ENCODE data around the gene ZBTB45.
"Not testable (repeated sequence)": the region's sequence is repeated elsewhere in the genome, so short reads cannot be mapped to it uniquely, and the experiment has no call there.

The ZBTB45 gene

DNA sequence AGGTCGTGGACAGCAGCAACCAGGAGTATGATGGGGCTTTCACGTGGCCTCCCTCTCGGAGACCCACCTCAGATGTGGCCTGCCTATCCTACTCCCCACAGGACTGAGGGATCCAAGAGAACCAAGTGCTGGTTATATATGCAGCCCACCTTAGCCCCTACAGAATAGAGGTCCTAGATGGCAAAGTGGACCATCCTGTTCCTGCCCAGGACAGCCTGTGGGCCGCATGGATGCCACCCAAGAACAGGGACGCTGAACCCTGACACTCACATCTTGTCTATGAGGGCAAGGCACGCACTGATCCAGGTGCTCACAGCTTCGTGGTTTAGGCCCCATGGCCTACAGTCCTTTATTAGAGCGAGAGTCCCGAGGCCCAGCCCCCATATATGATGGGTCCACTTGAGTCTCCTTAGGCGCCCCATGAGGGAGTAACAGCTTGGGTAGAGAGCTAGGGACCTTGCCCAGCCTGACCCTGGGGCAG is 6.4 kb downstream of the ZBTB45 start:
- in situ Hi-C loops (cut with MboI; ENCODE audit: low sequenced_read_pairs): no loop called here

DNA sequence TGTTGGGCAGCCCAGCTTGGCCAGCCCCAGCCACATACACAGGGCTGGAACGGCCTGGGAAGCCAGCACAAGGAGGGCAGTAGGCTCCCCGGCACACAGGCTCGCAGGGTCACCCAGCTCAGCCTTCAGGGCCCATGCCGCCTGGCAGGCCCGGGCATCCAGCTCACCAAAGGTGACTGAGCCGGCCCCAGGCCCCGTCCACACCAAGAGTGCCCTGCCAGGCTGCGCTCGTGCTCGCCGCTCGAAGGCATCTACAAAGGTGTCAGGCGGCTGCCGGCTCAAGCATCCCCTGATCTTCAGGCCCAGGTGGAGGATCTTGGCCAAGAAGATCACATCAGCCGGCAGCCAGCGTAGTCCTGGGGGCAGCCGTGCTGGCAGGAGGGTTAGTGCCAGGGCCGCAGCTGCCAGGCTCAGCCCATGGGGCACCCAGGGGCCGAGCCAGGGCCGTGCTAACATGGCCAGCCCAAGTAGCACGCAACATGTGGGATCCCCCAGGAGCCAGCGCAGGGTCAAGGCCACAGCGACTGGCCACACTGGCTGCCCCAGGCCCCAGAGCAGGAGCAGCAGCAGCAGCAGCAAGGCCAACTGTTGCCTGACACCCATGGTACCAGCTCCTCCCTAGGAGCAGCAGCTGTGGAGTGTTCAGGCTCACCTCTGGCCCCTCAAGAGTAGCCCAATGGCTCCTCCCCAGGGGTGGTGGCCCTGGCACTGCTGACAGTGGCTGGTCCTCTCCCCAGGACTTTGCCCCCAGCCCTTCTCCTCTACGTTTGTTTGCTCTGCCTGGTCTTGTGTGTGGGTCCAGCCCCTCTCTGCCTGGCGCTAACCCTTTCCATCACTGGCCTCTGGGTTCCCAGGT is 8.0 kb downstream of the ZBTB45 start, which contains the start of gene SLC27A5:
SLC27A5 (minus strand) TSS at position 640 of the 856 bp plus-strand sequence; CDS start at position 603, 37 bp downstream.
- in situ Hi-C loops (cut with MboI; ENCODE audit: low sequenced_read_pairs): no loop called here

DNA sequence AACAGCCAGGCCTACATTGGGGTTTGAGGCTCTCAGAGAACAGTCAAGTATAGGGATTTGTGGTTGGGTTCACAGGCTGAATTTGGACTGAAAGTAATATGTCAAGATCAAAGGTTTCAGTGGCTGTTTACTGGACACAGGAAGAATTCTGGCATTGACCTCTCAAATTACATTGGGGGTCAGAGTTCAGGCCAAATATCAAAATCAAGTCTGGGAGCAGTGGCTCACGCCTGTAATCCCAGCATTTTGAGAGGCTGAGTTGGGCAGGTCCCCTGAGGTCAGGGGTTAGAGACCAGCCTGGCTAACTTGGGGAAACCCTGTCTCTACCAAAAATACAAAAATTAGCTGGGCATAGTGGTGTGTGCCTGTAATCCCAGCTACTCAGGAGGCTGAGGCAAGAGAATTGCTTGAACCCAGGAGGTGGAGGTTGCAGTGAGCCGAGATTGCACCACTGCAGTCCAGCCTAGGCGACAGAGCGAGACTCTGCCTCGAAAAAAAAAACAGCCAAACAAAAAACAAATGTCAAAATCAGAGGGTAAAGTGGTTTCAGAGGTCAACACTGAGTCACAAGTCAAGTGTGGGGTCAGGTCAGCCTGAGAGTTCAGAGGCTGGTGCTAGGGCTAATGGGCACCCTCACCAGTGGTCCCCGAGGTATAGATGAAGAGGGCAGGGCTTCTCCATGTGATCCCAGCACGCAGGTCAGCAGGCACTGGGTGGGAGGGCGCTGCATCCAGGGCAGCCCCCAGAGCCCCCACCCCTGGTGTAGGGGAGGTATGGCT is 9.3 kb downstream of the ZBTB45 start:
- in situ Hi-C loops (cut with MboI; ENCODE audit: low sequenced_read_pairs): no loop called here

DNA sequence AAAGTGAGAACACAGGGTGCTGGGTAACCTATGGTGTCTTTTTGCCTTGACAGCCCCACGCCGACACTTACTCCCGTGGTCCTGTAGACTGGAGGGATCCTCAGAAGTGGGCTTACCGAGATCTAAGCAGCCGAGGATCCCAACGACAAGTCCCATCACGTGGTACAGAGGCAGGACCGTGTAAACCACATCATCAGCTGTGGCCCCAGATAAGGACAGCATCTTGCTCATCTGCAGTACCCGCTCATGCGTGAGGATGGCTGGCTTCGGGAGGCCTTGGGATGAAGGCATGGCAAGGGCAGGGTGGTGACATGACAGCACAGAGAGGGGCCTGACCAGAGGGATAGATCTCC is 9.9 kb downstream of the ZBTB45 start:
- in situ Hi-C loops (cut with MboI; ENCODE audit: low sequenced_read_pairs): no loop called here

DNA sequence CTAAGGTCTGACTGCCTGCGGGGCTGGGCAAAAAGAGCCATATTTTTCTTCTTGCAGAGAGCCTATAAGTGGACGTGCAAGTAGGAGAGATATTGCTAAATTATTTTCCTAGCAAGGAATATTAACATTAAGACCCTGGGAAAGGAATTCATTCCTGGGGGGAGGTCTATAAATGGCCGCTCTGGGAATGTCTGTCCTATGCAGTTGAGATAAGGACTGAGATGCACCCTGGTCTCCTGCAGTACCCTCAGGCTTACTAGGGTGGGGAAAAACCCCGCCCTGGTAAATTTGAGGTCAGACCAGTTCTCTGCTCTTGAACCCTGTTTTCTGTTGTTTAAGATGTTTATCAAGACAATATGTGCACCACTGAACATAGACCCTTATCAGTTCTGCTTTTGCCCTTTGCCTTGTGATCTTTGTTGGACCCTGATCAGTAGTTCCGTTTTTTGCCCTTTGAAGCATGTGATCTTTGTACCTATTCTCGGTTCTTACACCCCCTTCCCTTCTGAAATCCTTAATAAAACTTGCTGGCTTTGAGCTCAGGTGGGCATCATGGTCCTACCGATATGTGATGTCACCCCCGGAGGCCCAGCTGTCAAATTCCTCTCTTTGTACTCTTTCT is 11.9 kb downstream of the ZBTB45 start:
- in situ Hi-C loops (cut with MboI; ENCODE audit: low sequenced_read_pairs): not testable (repeated sequence)

DNA sequence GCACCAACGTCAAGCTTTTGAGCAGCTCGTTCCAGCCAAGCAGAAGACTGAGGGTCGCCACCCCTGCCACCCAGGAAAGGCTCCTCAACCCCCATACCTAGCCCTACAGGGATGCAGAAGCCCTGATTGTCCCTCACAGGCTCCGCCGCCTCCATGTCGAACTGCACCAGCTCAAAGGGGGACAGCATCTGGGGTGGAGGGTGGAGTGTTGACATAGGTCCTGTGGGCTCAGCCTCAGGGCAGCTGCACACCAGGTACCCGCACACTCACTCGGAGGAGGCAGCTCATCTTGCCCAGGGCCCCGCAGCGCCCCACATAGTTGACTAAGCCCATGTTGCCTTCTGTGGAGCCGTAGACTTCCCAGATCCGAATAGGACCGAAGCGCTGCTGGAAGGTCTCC is 19.4 kb downstream of the ZBTB45 start:
- in situ Hi-C loops (cut with MboI; ENCODE audit: low sequenced_read_pairs): no loop called here

DNA sequence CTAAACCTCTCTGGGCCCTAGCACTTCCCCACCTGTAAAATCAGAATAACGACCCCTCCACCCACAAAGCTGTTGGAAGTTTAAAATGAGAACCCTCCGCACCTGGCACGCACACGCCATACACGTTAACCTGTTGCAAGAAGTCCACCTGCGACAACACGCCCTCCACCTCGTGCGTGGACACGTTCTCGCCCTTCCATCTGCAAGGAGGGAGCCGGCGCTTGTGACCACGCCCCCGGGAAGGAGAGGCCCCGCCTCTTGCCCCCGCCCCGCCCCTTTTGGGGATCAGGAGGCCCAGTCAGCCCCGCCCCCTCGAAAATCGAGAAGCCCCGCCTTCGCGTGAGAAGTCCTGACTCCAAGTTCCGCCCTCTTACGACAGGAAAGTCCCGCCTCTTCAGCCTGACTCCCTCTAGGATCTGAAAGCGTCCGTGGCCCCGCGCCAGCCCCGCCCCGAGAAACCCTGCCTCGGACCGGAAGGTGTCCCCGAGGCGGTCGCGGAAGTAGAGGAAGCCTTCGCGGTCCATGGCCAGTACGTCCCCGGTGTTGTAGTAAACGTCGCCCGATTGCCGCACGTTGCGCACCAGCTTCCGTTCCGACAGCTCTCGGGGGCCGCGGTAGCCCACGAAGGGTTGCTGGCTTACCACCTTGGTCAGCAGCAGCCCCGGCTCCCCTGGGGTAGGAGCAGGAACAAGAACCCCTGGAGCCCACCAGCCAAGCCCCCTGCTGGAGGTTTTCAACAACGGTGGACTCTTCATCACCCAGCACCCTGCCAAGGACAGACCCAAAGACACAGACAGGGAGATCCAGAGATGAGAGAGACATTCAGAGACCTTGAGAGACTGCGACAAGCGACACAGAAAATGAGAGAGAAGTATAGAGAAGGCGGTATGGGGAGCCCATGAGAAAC is 20.3 kb downstream of the ZBTB45 start:
- in situ Hi-C loops (cut with MboI; ENCODE audit: low sequenced_read_pairs): no loop called here

DNA sequence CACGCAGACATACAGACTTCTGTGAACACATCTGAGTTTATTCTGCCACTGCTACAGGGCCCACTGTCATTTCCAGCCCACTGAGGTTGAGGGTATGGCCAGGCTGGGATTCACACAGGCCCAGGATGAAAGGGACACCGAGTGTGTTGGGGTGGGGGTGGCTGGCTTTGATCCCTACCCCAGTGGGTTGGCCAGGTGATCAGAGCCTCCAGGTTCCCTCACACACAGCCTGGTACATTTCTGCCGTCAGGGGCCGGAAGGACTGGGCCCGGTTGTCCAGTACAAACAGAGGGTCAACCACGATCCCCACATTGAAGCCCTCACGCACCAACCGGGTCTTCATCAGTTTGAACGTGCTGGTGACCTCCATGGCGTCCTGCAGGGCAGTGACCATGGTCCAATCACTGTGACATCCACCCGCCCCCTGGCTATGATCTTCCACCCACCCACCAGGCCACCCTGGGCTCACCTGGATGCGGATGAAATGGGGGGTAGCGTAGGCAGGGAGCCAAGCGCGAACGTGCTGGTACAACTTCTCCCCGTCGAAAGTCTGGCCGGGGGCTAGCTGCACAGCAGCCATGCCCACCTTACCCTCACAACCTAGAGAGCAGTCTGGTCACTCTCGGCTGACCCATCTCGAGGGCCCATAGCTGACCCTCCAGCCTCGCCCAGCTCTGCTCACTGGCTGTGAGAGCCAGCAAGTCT is 21.1 kb downstream of the ZBTB45 start:
- in situ Hi-C loops (cut with MboI; ENCODE audit: low sequenced_read_pairs): no loop called here

DNA sequence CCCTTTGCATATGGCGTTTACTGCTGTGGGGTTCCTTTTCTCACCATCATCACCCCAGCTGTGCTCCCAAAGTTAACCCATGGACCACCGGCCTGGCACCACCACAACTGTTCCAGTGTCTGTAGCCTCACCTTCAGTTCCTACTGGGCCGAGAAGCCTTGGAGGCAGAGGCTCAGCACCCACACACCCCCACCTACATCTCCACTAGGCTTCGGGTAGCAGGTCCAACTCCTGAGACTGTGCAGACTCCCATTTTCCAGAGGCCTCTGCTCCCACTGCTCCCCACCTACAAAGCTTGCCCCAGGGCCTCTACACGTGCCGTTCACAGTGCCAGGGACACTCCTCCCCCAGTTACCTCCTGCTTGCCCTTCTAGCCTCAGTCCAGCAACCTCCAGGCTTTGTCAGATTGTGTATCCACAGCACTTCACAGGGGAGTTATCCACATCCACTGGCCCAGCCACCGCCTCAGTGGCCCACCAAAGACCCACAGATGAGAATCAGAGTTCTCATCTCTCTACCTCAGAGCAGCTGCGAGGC is 21.9 kb downstream of the ZBTB45 start:
- in situ Hi-C loops (cut with MboI; ENCODE audit: low sequenced_read_pairs): no loop called here

DNA sequence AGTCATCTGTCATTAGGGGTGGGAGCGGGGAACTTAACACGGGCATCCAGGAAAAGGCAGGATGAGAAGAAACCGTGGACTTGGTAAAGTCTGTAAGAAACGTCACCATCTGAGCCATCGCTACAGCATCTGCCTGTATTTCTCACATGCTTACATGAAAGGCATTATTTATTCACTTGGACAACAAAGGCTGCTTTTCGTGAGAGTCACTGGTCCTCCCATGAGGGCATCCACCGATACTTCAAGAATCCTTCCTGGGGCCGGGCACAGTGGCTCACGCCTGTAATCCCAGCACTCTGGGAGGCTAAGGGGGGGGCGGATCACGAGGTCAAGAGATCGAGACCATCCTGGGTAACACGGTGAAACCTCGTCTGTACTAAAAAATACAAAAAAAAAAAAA is 27.3 kb downstream of the ZBTB45 start:
- in situ Hi-C loops (cut with MboI; ENCODE audit: low sequenced_read_pairs): no loop called here

DNA sequence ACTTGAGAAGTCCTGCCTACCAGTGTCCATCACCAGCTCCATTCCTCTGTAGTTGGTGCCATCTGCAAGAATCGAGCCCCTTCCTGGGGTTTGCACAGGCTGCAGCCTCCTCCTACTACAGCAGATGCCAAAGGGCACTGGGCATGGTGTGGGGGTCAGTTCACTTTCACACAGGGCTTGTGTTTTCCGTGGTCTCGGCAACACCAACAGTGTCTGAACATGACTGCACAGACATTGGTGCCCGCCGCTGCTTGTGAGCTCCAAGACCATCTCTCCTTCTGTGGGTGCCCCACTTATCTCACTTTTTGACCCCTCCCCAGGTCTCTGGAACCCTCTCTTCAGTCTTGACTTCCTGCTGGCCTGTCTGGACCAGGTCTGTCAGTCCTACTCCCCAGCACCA is 28.2 kb downstream of the ZBTB45 start:
- in situ Hi-C loops (cut with MboI; ENCODE audit: low sequenced_read_pairs): no loop called here

DNA sequence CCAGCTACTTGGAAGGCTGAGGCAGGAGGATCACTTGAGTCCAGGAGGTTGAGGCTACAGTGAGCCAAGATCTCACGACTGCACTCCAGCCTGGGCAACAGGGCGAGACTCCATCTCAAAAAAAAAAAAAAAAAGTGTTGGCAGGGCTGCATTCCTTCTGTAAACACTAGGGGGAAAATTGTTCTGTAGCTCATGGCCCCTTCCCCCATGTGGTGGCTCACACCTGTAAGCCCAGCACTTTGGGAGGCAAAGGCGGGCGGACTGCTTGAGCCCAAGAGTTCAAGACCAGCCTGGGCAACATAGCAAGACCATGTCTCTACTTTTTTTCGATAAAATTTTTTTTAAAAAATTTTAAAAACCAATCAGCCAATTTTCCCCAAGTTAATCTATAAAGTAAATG is 35.3 kb downstream of the ZBTB45 start:
- in situ Hi-C loops (cut with MboI; ENCODE audit: low sequenced_read_pairs): not testable (repeated sequence)

DNA sequence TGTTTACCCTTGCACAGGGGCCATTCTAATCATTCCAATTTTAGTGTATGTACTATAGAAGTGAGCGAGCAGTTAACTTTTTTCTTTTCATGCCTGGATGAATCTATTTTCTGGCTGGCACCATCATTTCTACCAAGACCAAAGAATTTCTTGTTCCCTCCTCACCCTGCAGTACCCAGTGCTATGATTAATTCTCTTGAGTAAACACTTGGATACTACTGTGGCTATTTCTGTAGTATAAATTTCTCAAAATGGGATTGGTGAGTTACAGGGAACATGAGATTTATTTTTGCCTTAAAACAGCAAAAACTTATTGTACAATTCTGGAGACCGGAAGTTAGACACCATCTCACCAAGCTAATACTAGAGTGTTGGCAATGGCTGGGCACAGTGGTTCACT is 35.8 kb downstream of the ZBTB45 start:
- in situ Hi-C loops (cut with MboI; ENCODE audit: low sequenced_read_pairs): no loop called here

DNA sequence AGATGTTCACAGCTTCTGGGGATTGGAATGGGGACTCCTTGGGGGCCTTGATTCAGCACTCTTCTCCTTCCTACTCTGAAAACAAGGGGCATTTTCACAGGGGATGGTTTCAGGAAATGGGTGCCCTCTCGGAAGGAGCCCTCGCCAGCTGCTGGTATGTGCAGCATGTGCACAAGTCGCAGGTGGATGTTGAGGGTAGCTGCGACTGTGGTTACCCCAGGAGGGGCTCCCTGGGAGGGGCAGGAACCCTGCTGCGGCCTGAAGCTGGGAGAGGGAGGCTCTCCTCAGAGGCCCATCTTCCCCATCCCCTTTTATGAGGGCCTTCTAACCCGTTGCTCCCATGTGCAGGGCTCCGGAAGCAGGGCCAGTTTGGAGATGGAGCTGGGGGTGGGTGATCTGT is 37.2 kb downstream of the ZBTB45 start:
- in situ Hi-C loops (cut with MboI; ENCODE audit: low sequenced_read_pairs): no loop called here

DNA sequence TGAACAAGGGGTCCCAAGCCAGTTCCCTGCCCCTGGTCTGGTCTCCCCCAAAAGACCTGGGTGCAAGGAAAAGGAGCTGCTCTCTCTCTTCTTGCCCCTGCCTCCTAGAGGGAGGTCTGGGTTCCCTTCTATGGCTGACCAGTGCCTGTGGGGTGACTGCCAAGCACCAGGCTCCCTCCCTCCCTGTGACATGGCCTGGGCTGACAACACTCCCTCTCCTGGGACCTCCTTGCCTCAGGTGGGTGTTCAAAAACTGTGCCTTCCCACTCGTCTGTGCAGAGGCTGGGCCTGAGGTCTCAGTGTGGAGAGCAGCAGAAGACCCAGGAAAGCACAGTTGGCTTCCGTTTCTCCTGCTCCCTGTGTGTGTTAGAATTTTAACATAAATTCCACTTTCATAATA is 38.8 kb downstream of the ZBTB45 start:
- in situ Hi-C loops (cut with MboI; ENCODE audit: low sequenced_read_pairs): no loop called here

DNA sequence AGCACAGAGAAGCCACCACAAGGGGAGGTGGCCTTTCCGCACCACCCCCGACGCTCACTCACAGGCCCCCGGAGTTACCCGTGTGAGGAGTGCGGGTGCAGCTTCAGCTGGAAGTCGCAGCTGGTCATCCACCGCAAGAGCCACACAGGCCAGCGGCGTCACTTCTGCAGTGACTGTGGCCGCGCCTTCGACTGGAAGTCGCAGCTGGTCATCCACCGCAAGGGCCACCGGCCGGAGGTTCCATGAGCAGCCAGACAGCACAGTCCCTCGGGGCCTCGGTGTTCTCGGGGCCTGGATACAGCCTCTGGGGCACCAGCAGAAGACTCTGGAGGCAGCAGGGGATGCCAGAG is 39.2 kb downstream of the ZBTB45 start:
- in situ Hi-C loops (cut with MboI; ENCODE audit: low sequenced_read_pairs): no loop called here

DNA sequence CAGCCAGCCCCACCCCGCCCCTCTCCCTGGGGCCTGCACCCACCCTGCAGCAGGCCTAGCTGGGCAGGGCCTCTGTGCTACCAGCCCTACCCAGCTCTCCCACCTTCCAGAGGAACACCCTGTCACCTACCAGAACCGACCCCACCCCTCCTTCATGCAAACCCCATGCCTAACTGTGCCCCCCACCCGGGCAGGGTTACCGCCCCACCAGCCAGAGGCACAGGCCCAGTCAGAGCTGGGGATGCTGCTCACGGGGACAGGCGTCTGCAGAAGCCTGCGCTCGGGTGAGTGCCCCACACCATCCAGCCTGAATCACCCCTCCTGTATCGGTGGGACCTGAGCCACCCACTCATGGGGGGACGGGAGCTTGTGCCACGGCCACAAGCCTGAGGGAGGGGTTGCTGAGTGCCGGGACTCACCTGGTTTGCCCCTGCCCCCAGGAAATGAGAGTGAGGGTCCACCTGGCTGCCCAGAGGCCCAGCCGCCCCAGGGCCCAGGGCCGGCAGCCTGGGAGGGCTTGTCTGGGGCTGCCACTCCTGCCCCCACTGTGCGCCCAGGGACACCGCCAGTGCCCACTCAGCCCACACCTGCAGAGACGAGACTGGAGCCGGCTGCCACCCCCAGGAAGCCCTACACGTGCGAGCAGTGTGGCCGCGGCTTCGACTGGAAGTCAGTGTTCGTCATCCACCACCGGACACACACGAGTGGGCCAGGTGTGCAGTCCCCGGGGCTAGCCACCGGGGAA is 39.7 kb downstream of the ZBTB45 start:
- in situ Hi-C loops (cut with MboI; ENCODE audit: low sequenced_read_pairs): no loop called here

DNA sequence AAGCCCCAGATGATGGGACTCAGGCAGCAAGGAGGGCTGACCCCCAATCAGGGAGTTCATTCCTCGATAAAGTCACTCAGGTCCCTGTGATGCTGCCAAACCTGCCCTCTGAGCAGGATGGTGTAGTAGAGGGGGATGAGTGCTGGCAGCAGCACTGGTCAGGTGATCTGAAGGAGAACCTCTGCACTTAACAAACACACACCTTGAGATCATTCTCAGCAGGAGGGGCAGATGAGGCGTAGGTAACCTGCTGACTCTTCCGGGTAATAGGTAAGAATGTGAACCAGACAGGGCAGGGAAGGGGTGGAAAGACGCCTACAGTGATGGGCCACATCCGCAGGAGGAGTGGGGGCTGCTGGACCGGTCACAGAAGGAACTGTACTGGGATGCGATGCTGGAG is 40.3 kb downstream of the ZBTB45 start:
- in situ Hi-C loops (cut with MboI; ENCODE audit: low sequenced_read_pairs): no loop called here

DNA sequence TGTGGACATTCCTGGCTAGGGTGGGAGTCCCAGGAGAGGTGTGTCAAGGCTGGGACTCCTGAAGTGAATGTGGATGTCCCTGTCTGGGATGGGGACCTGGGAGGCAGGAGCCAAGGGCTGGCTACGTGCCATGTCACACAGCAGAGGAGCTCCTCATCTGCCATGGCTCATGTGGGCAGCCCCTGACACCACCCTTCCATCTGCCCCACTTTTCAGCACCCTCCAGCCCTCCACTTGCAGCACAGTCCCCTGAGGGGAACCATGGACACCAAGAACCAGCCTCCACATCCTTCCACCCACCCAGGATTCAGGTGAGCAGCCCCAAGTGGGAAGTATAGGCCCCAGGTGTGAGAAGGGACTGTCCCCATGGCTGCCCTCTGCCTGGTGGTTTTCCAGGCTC is 41.7 kb downstream of the ZBTB45 start:
- in situ Hi-C loops (cut with MboI; ENCODE audit: low sequenced_read_pairs): no loop called here

Data from HL-60/S4 treated with retinoic acid at 250 ng/mL for 4 days and 3 days (cell line).